ENCODE results near the gene KLHL13.
"Not testable (repeated sequence)": the region's sequence is repeated elsewhere in the genome, so short reads cannot be mapped to it uniquely, and the experiment has no call there.

Gene KLHL13

DNA sequence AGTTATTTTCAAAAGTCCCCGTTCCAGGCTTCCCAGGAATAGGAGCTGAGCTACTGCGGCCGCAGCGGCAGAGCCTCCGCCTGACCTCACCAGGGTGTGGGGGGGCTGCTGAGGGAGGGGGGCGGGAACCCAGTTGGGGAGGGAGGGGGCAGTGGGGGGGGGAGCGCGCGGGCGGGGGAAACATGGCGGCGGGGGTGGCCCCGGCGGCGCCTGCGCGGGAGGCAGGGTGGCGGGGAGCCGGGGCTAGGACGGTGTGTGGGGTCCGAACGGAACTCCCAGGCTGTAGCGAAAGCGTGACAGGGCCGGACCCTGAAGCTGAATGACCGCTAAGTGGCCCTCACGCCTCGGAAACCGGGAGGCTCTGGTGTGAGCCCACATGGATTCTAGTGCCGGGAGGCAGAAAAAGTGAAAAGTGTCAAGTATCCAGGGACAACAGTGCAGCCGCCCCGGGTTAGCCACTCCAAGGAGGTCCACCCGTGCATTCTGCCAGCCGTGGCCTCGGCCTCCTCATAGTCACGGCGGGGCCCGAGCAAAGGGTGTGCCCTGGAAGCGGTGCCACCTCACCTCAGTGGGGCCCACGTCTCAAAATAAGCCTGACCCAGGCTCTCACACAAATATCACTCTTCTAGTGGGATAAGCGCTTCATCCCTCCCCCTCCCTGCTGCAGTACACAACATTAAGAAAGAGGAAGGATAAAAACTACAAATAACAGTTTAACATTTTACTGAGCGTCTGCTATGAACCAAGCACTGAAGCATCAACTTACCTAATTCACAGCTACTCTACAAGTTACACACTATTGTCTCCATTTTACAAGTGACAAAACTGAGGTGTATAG is at the start of gene KLHL13:
TSS of gene KLHL13 (minus strand) at position 98 of the 838 bp plus-strand sequence. CDS start 88,337 bp downstream, outside the sequence.
- DNase-seq (ENCODE audit: low spot score) = peak; percentile 2

GRCh38 chrX:118164138-118164537 is 47.5 kb upstream of the KLHL13 start:
- DNase-seq (ENCODE audit: low spot score) = no peak

DNA sequence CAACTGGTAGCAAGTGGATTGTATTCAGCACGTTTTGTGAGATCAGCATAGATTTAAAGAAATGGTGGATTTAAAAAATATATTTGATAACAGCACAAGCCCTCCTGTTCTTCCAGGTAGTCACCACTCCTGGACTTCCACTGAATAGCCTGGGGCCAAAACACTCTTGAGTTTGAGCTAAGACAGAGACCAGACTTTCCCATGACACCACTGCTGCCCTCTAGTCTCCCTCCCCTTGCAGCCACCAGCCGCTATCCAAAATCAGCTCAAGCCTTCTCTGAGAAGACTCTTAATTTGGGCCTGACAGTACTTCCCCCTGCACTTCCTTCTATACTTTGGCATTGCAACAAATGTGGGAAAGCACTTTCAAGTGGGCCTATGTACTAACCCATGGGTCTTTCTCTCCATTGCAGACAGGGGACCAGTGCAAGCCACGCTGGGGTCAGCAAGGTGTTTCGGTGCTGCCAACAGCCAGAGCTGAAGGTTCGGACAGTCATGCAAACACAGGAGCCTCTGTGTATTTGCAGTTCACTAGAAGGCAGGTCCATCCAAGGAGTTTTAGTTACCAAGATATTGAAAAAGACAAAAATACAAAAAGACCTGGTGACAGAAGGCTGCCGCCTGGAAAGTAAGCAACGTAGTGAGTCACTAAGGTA is 40.5 kb upstream of the KLHL13 start:
- no peak for DNase-seq (ENCODE audit: low spot score)

DNA sequence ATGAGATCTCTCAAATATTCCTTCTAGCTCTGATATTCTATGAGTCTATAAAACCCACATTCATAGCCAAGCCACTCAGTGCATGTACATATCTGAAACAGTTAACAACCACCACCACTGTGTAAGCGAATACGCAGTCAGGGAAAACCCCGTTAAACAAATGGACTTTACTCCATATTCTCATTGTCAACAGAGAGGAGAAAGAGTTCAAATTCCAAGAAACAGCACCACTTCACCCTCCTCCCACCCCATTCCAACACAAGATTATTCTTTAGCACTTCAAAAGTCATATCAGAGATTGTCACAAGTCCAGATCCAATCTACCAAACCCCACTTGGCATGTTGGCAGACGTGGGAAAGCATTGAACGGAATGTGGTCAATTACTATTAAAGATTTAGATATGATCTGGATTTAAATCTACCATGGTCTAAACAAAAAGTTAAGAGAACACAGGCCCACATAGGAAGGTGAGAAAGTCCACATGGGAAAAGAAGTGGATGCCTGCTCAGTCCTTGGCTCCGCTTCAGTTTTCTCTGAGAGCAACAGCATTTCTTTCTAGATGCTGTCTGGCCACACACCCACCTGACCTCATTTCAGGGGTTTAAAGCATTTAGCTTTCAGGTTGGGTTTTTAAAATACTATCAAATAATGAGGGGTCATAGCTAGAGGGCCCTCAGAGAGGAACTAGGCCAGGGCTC is 39.8 kb upstream of the KLHL13 start:
- no peak for DNase-seq (ENCODE audit: low spot score)

GRCh38 chrX:118153270-118153669 is 36.7 kb upstream of the KLHL13 start:
- DNase-seq (ENCODE audit: low spot score) = no peak

DNA sequence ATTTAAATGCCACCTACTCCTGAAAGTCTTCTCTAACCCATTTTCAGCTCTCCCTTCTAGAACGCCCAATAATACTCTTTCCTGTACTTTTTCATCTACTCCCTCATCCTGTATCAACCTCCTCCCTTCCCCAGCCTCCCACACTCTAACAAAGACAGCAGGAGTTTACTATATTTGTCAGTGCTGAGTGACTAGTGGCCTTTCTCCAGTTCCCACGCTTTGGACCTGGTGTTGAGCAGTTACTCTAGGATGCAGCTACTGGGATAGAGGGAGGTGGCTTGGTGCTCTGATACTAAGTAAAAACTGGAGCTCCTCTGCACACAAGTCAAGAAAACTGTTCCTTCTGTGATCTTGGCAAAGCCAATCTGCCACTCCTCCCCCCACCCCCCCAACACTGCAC is 36.1 kb upstream of the KLHL13 start:
- DNase-seq (ENCODE audit: low spot score) = no peak

- no peak for DNase-seq (ENCODE audit: low spot score)
Measured at GRCh38 chrX:118148737-118149136, 32.1 kb upstream of the KLHL13 start.

DNA sequence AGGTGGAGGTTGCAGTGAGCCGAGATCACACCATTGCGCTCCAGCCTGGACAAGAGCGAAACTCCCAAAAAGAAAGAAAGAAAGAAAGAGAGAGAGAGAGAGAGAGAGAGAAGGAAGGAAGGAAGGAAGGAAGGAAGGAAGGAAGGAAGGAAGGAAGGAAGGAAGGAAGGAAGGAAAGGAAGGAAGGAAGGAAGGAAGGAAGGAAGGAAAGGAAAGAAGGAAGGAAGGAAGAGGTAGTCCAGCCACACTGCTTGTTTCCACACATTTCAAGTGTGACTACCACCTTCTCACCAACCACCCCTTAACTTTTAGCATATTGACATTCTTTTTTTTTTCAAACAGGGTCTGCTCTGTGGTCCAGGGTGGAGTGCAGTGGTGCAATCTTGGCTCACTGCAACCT is 31.2 kb upstream of the KLHL13 start:
- DNase-seq (ENCODE audit: low spot score) = not testable (repeated sequence)

GRCh38 chrX:118143578-118143977 is 27.0 kb upstream of the KLHL13 start:
- DNase-seq (ENCODE audit: low spot score) = no peak

- DNase-seq (ENCODE audit: low spot score) = no peak
Measured at GRCh38 chrX:118131336-118131735, 14.7 kb upstream of the KLHL13 start.

GRCh38 chrX:118129681-118130080 is 13.1 kb upstream of the KLHL13 start:
- DNase-seq (ENCODE audit: low spot score) = no peak

DNA sequence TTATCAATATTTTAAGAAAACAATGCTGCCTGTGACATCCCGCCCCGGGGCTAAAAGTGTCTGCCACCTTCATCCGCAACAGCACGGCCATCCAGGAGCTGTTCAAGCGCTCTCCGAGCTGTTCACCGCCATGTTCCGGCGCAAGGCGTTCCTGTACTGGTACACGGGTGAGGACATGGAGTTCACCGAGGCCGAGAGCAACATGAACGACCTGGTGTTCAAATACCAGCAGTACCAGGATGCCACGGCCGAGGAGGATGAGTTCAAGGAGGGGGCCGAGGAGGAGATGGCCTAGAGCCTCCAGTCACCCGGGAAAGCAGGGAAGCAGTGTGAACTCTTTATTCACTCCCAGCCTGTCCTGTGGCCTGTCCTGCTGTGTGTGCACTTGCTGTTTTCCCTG is 12.1 kb upstream of the KLHL13 start:
- DNase-seq (ENCODE audit: low spot score) = no peak

DNA sequence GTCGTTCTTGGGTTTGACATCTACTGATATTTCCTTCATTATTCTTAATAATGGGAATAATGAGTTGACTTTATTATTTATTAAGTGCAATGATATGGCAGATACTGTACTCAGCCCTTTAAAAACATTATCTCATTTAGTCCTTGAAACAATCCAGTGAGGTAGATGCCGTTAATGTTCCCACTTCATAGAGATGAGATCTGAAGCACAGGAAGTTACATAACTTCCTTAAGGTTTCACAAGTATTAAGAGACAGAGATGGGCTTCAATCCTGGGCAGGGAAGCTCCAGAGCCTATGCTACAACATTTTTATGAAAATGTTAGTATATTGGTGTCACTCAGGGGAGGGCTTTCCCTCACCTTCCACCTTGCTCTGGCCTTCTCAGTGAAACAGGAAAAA is 9.7 kb upstream of the KLHL13 start:
- no peak for DNase-seq (ENCODE audit: low spot score)

GRCh38 chrX:118124243-118124642 is 7.6 kb upstream of the KLHL13 start:
- not testable (repeated sequence) for DNase-seq (ENCODE audit: low spot score)

DNA sequence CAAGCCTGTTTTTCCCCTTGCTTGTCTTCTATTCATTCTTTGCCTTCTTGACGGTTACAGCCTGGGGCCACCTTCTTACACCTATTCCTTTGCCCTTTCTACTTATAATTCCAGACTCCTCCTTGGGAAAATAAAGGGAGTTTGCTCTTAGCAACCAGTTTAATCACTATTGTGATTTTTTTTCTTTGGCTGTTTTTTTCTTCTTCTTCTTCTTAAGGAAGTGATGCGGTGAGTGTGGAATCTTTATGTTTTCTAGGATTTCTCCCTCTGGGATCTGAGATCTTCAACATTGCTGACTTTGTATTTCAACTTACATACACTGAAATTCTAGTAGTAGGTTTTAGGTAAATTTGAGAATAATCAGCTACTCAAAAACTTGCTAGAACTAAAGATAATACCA is 1.1 kb upstream of the KLHL13 start:
- no peak for DNase-seq (ENCODE audit: low spot score)

- DNase-seq (ENCODE audit: low spot score) = no peak
Measured at GRCh38 chrX:118115953-118116712, 477 bp downstream of the KLHL13 start.

DNA sequence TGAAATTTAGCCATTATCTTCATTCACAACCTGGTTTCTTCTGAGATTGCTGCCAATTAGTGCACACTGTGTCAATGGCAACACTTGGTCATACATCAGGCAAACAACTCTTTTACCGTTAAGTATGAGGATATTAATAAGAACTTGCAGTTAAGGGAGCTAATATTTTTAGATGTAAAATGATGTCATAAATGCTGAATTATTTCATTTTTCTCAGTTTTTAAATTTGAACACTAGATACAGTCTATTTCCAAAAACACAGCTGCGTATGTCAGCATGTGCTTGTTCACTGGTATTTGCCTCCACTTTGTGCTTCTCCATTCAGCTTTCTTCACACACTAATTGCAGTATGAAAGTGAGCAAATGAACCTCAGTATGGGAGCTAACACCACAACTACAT is 1.6 kb downstream of the KLHL13 start:
- DNase-seq (ENCODE audit: low spot score) = no peak

- no peak for DNase-seq (ENCODE audit: low spot score)
Measured at GRCh38 chrX:118109065-118109464, 7.5 kb downstream of the KLHL13 start.

DNA sequence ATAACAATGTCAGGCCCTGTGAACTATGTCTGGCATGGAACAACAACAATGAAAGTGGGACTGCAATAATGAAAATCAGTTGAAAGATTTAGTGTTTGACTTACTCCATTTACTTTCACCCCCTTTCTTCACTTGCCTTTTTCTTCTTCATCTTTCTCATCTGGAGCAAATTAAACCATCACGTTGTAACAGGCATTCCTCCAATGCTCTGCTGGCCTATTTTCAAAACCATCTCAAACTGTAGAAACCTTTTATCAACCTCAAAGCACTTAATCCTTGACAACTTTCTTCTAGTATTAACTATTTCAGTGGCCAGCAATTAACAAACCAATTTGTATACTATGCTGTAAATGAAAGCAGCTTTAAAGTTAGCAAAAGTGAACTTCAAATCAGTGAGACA is 8.3 kb downstream of the KLHL13 start:
- no peak for DNase-seq (ENCODE audit: low spot score)

DNA sequence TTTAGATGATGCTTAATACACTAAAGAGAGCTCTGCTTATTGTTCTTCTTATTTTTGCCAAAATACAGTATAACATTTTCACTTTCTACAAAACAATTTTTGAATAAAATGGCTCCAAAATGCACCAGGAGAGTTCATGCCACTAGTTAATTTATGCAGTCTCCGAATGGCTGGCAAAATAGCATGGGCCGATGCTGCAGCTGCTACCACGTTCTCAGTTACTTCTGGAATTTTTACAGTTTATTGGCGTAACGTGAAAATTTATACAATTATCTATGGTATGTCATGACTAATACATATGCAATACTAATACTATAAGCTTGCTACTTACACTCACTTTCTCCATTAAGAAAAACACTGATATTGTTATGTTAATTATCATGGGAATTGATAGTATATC is 16.5 kb downstream of the KLHL13 start:
- no peak for DNase-seq (ENCODE audit: low spot score)

GRCh38 chrX:118088084-118088483 is 28.5 kb downstream of the KLHL13 start:
- DNase-seq (ENCODE audit: low spot score) = no peak

GRCh38 chrX:118074196-118074595 is 42.4 kb downstream of the KLHL13 start:
- no peak for DNase-seq (ENCODE audit: low spot score)
